Measurements from ENCODE around the gene TMEM141.

GRCh38 chr9:136746155-136746490 lies 45.0 kb upstream of the TMEM141 start:
- TF ChIP-seq CTCF (IDR thresholded peaks at IDR 0.05; ENCODE audit: low read length) (no peak), EZH2 (IDR thresholded peaks at IDR 0.05; ENCODE audit: borderline replicate concordance, low read length) (no peak)

Measured in OCI-LY1 (cell line).